ENCODE data around the gene MCM3AP.

MCM3AP gene

GRCh38 chr21:46295177-46295770 is 9.9 kb upstream of the MCM3AP start:
- H3K27me3 ChIP-seq (replicated peaks; ENCODE audit: control insufficient read depth, insufficient read depth, low read length, poor library complexity, severe bottlenecking): no peaks in the 10 kb centered on the region
- no peak overlapping the region for H3K27ac ChIP-seq (ENCODE audit: insufficient read depth, low read length, poor library complexity, severe bottlenecking)
- peaks cover 5% of the 10 kb centered on the region for H3K36me3 ChIP-seq (ENCODE audit: control insufficient read depth, insufficient read depth, low read length)
- H3K4me1 ChIP-seq (ENCODE audit: control insufficient read depth, insufficient read depth, low read length, poor library complexity, severe bottlenecking): peaks cover 15% of the 10 kb centered on the region
- H3K9me3 ChIP-seq (ENCODE audit: control insufficient read depth, low read length): no peaks in the 10 kb centered on the region
- DNase-seq: no peak
- H3K4me3 ChIP-seq (ENCODE audit: insufficient read depth, low read depth, low read length, poor library complexity, severe bottlenecking): no peak overlapping the region

GRCh38 chr21:46294647-46295176 is 9.3 kb upstream of the MCM3AP start:
- H3K27me3 ChIP-seq (replicated peaks; ENCODE audit: control insufficient read depth, insufficient read depth, low read length, poor library complexity, severe bottlenecking): no peaks in the 10 kb centered on the region
- peaks cover 5% of the 10 kb centered on the region for H3K36me3 ChIP-seq (ENCODE audit: control insufficient read depth, insufficient read depth, low read length)
- no peak overlapping the region for H3K27ac ChIP-seq (ENCODE audit: insufficient read depth, low read length, poor library complexity, severe bottlenecking)
- peaks cover 15% of the 10 kb centered on the region for H3K4me1 ChIP-seq (ENCODE audit: control insufficient read depth, insufficient read depth, low read length, poor library complexity, severe bottlenecking)
- DNase-seq: no peak
- no peak overlapping the region for H3K4me3 ChIP-seq (ENCODE audit: insufficient read depth, low read depth, low read length, poor library complexity, severe bottlenecking)
- H3K9me3 ChIP-seq (ENCODE audit: control insufficient read depth, low read length): no peaks in the 10 kb centered on the region

GRCh38 chr21:46291561-46291960 is 6.2 kb upstream of the MCM3AP start:
- Histone ChIP-seq H3K4me3 (ENCODE audit: insufficient read depth, low read depth, low read length, poor library complexity, severe bottlenecking) (no peak overlapping the region), H3K27ac (ENCODE audit: insufficient read depth, low read length, poor library complexity, severe bottlenecking) (no peak overlapping the region), H3K4me1 (ENCODE audit: control insufficient read depth, insufficient read depth, low read length, poor library complexity, severe bottlenecking) (peaks cover 6% of the 10 kb centered on the region), H3K27me3 (replicated peaks; ENCODE audit: control insufficient read depth, insufficient read depth, low read length, poor library complexity, severe bottlenecking) (no peaks in the 10 kb centered on the region), H3K9me3 (ENCODE audit: control insufficient read depth, low read length) (no peaks in the 10 kb centered on the region), H3K36me3 (ENCODE audit: control insufficient read depth, insufficient read depth, low read length) (peaks cover 5% of the 10 kb centered on the region)
- DNase-seq: no peak

GRCh38 chr21:46289655-46290179 is 4.3 kb upstream of the MCM3AP start:
- Histone ChIP-seq H3K4me1 (ENCODE audit: control insufficient read depth, insufficient read depth, low read length, poor library complexity, severe bottlenecking) (peaks cover 5% of the 10 kb centered on the region), H3K27me3 (replicated peaks; ENCODE audit: control insufficient read depth, insufficient read depth, low read length, poor library complexity, severe bottlenecking) (no peaks in the 10 kb centered on the region), H3K36me3 (ENCODE audit: control insufficient read depth, insufficient read depth, low read length) (peaks cover 5% of the 10 kb centered on the region), H3K4me3 (ENCODE audit: insufficient read depth, low read depth, low read length, poor library complexity, severe bottlenecking) (no peak overlapping the region), H3K27ac (ENCODE audit: insufficient read depth, low read length, poor library complexity, severe bottlenecking) (no peak overlapping the region), H3K9me3 (ENCODE audit: control insufficient read depth, low read length) (no peaks in the 10 kb centered on the region)
- DNase-seq: no peak

GRCh38 chr21:46287541-46287940 is 2.1 kb upstream of the MCM3AP start:
- DNase-seq: no peak
- Histone ChIP-seq H3K4me1 (ENCODE audit: control insufficient read depth, insufficient read depth, low read length, poor library complexity, severe bottlenecking) (peaks cover 19% of the 10 kb centered on the region), H3K27ac (ENCODE audit: insufficient read depth, low read length, poor library complexity, severe bottlenecking) (no peak overlapping the region), H3K9me3 (ENCODE audit: control insufficient read depth, low read length) (no peaks in the 10 kb centered on the region), H3K27me3 (replicated peaks; ENCODE audit: control insufficient read depth, insufficient read depth, low read length, poor library complexity, severe bottlenecking) (no peaks in the 10 kb centered on the region), H3K4me3 (ENCODE audit: insufficient read depth, low read depth, low read length, poor library complexity, severe bottlenecking) (no peak overlapping the region), H3K36me3 (ENCODE audit: control insufficient read depth, insufficient read depth, low read length) (peaks cover 11% of the 10 kb centered on the region)

GRCh38 chr21:46286648-46287002 is 1.2 kb upstream of the MCM3AP start:
- no peak for DNase-seq
- H3K4me3 ChIP-seq (ENCODE audit: insufficient read depth, low read depth, low read length, poor library complexity, severe bottlenecking): peak overlapping the region; percentile 91
- H3K27ac ChIP-seq (ENCODE audit: insufficient read depth, low read length, poor library complexity, severe bottlenecking): peak overlapping the region; percentile 84
- H3K36me3 ChIP-seq (ENCODE audit: control insufficient read depth, insufficient read depth, low read length): peaks cover 6% of the 10 kb centered on the region
- no peaks in the 10 kb centered on the region for H3K27me3 ChIP-seq (replicated peaks; ENCODE audit: control insufficient read depth, insufficient read depth, low read length, poor library complexity, severe bottlenecking)
- H3K9me3 ChIP-seq (ENCODE audit: control insufficient read depth, low read length): no peaks in the 10 kb centered on the region
- H3K4me1 ChIP-seq (ENCODE audit: control insufficient read depth, insufficient read depth, low read length, poor library complexity, severe bottlenecking): peaks cover 23% of the 10 kb centered on the region

GRCh38 chr21:46285761-46286647 is 593 bp upstream of the MCM3AP start, which contains the start of gene YBEY:
TSS of gene YBEY (plus strand) at chr21:46286342. CDS start at chr21:46286914, 572 bp downstream.
- H3K36me3 ChIP-seq (ENCODE audit: control insufficient read depth, insufficient read depth, low read length): peaks cover 8% of the 10 kb centered on the region

GRCh38 chr21:46284733-46285132 is 678 bp downstream of the MCM3AP start:
- H3K4me1 ChIP-seq (ENCODE audit: control insufficient read depth, insufficient read depth, low read length, poor library complexity, severe bottlenecking): peaks cover 23% of the 10 kb centered on the region
- H3K4me3 ChIP-seq (ENCODE audit: insufficient read depth, low read depth, low read length, poor library complexity, severe bottlenecking): peak overlapping the region; percentile 91
- H3K27ac ChIP-seq (ENCODE audit: insufficient read depth, low read length, poor library complexity, severe bottlenecking): no peak overlapping the region

More at GRCh38 chr21:46285761-46286647, 593 bp upstream of the MCM3AP start, which contains the start of gene YBEY:
- no peaks in the 10 kb centered on the region for H3K9me3 ChIP-seq (ENCODE audit: control insufficient read depth, low read length)
- peaks cover 23% of the 10 kb centered on the region for H3K4me1 ChIP-seq (ENCODE audit: control insufficient read depth, insufficient read depth, low read length, poor library complexity, severe bottlenecking)
- H3K4me3 ChIP-seq (ENCODE audit: insufficient read depth, low read depth, low read length, poor library complexity, severe bottlenecking): peak within 1 kb of the TSS; percentile 91
- peak; percentile 68 to 74 (median 71) for DNase-seq
- H3K27me3 ChIP-seq (replicated peaks; ENCODE audit: control insufficient read depth, insufficient read depth, low read length, poor library complexity, severe bottlenecking): no peaks in the 10 kb centered on the region
- H3K27ac ChIP-seq (ENCODE audit: insufficient read depth, low read length, poor library complexity, severe bottlenecking): peak within 1 kb of the TSS; percentile 84

GRCh38 chr21:46284077-46284644 is 1.2 kb downstream of the MCM3AP start:
- Histone ChIP-seq H3K4me1 (ENCODE audit: control insufficient read depth, insufficient read depth, low read length, poor library complexity, severe bottlenecking) (peaks cover 23% of the 10 kb centered on the region), H3K36me3 (ENCODE audit: control insufficient read depth, insufficient read depth, low read length) (peaks cover 25% of the 10 kb centered on the region), H3K4me3 (ENCODE audit: insufficient read depth, low read depth, low read length, poor library complexity, severe bottlenecking) (no peak overlapping the region)

More at GRCh38 chr21:46284733-46285132, 678 bp downstream of the MCM3AP start:
- H3K27me3 ChIP-seq (replicated peaks; ENCODE audit: control insufficient read depth, insufficient read depth, low read length, poor library complexity, severe bottlenecking): no peaks in the 10 kb centered on the region
- peaks cover 19% of the 10 kb centered on the region for H3K36me3 ChIP-seq (ENCODE audit: control insufficient read depth, insufficient read depth, low read length)
- DNase-seq: no peak
- no peaks in the 10 kb centered on the region for H3K9me3 ChIP-seq (ENCODE audit: control insufficient read depth, low read length)

More at GRCh38 chr21:46284077-46284644, 1.2 kb downstream of the MCM3AP start:
- no peaks in the 10 kb centered on the region for H3K9me3 ChIP-seq (ENCODE audit: control insufficient read depth, low read length)
- H3K27me3 ChIP-seq (replicated peaks; ENCODE audit: control insufficient read depth, insufficient read depth, low read length, poor library complexity, severe bottlenecking): no peaks in the 10 kb centered on the region
- no peak overlapping the region for H3K27ac ChIP-seq (ENCODE audit: insufficient read depth, low read length, poor library complexity, severe bottlenecking)
- no peak for DNase-seq

Measured in effector memory CD4-positive, alpha-beta T cell (primary cell).